Suprapubic skin (tissue), 4 donors: Measurements from ENCODE around the gene MEF2C. TPM values are rescaled to one million over a fixed set of nuclear protein-coding genes. Genes with fewer than 3 reads are reported as not detected.

Experiments
- DNase-seq, 2 donors: peaks; one replicate each; pipeline ENCODE4 v3.0.0-alpha.2; 2019; ENCODE audit warnings: low spot score in 2 of 2
- H3K27ac ChIP-seq: fragments of 200-600 bp; sonication (generic); one replicate; pipeline ENCODE4 v1.5.1; 2019
- H3K27me3 ChIP-seq: fragments of 200-600 bp; sonication (generic); one replicate; pipeline ENCODE4 v1.5.1; 2019
- H3K36me3 ChIP-seq: fragments of 200-600 bp; sonication (generic); one replicate; pipeline ENCODE4 v1.5.1; 2019
- H3K4me1 ChIP-seq: fragments of 200-600 bp; sonication (generic); one replicate; pipeline ENCODE4 v1.5.1; 2019
- H3K4me3 ChIP-seq: fragments of 200-600 bp; sonication (generic); one replicate; pipeline ENCODE4 v1.5.1; 2019; ENCODE audit warnings: mild to moderate bottlenecking
- H3K9me3 ChIP-seq: fragments of 200-600 bp; sonication (generic); one replicate; pipeline ENCODE4 v1.5.1; 2019
- CTCF ChIP-seq, 2 donors: fragments of 200-600 bp in 1 of 2; fragments of 450-650 bp in 1 of 2; sonication (generic) in 1 of 2; IDR thresholded peaks; one replicate each; pipeline ENCODE4 v1.5.1; 2016 to 2019; ENCODE audit warnings: antibody characterized with exemption in 2 of 2, mild to moderate bottlenecking in 1 of 2, moderate library complexity in 1 of 2
- EP300 ChIP-seq: sonication (generic); formaldehyde crosslinking; IDR thresholded peaks from one replicate; pipeline ENCODE4 v1.6.1; 2017; ENCODE audit warnings: antibody characterized with exemption
- POLR2A ChIP-seq, 2 donors: fragments of 450-650 bp; IDR thresholded peaks; one replicate each; pipeline ENCODE4 v1.6.1; 2017; ENCODE audit warnings: antibody characterized with exemption in 2 of 2, mild to moderate bottlenecking in 2 of 2, moderate library complexity in 2 of 2
- POLR2AphosphoS5 ChIP-seq, 3 donors: sonication (generic); formaldehyde crosslinking; IDR thresholded peaks; one replicate each; pipeline ENCODE4 v1.6.1; 2017; ENCODE audit warnings: antibody characterized with exemption in 3 of 3
- WGBS: methylation state at CpG from one replicate; pipeline ENCODE4 v1.1.5; 2018; 5-methylcytosine and 5-hydroxymethylcytosine counted together
- total RNA-seq, 4 donors: library from RNA; depleted of rRNA; stranded (reverse); fragments of >200 nt; gene quantifications; one replicate each; pipeline ENCODE4 v1.1.0, GENCODE V29; 2016

MEF2C gene
- total RNA-seq, 4 donors from 2014 or later: 5.9 to 15.9 (median 10.1) TPM

GRCh38 chr5:88676637-88677375 lies 206.2 kb downstream of the MEF2C start:
- H3K36me3 ChIP-seq: no peaks in the 10 kb centered on the region
- H3K27ac ChIP-seq: no peak overlapping the region
- H3K4me3 ChIP-seq: no peak overlapping the region
- no peak for TF ChIP-seq POLR2AphosphoS5 (IDR thresholded peaks at IDR 0.05)
- no peak for TF ChIP-seq POLR2A (IDR thresholded peaks at IDR 0.05)
- no peak for TF ChIP-seq CTCF (IDR thresholded peaks at IDR 0.05)
- TF ChIP-seq EP300: no peak
- peaks cover 100% of the 10 kb centered on the region for H3K27me3 ChIP-seq
- WGBS: 34% methylated on average over 8 of the region's 8 CpGs
- H3K4me1 ChIP-seq: peaks cover 43% of the 10 kb centered on the region
- no peak for DNase-seq
- H3K9me3 ChIP-seq: no peaks in the 10 kb centered on the region

GRCh38 chr5:88675708-88676636 lies 207.0 kb downstream of the MEF2C start:
- Histone ChIP-seq H3K4me1 (peaks cover 43% of the 10 kb centered on the region), H3K4me3 (peak overlapping the region; percentile 55), H3K9me3 (no peaks in the 10 kb centered on the region), H3K27ac (no peak overlapping the region), H3K27me3 (peaks cover 100% of the 10 kb centered on the region), H3K36me3 (no peaks in the 10 kb centered on the region)
- TF ChIP-seq POLR2AphosphoS5 (IDR thresholded peaks at IDR 0.05): no peak
- no peak for TF ChIP-seq EP300
- TF ChIP-seq CTCF (IDR thresholded peaks at IDR 0.05): no peak
- no peak for TF ChIP-seq POLR2A (IDR thresholded peaks at IDR 0.05)
- 4% methylated on average over 54 of the region's 54 CpGs for WGBS
- no peak for DNase-seq

- no peak for DNase-seq
- no peak for TF ChIP-seq CTCF (IDR thresholded peaks at IDR 0.05)
- no peak for TF ChIP-seq POLR2A (IDR thresholded peaks at IDR 0.05)
- Histone ChIP-seq H3K27me3 (peaks cover 100% of the 10 kb centered on the region), H3K27ac (no peak overlapping the region), H3K4me3 (peak overlapping the region; percentile 55), H3K4me1 (peaks cover 38% of the 10 kb centered on the region), H3K36me3 (no peaks in the 10 kb centered on the region), H3K9me3 (no peaks in the 10 kb centered on the region)
- 11% methylated on average over 18 of the region's 19 CpGs for WGBS
Observed at GRCh38 chr5:88675168-88675707, 207.7 kb downstream of the MEF2C start.

GRCh38 chr5:88674356-88675167 lies 208.4 kb downstream of the MEF2C start:
- no peak for DNase-seq
- 2% methylated on average over 15 of the region's 78 CpGs for WGBS
- TF ChIP-seq EP300 (no peak), POLR2AphosphoS5 (IDR thresholded peaks at IDR 0.05) (no peak), CTCF (IDR thresholded peaks at IDR 0.05) (no peak), POLR2A (IDR thresholded peaks at IDR 0.05) (no peak)
- Histone ChIP-seq H3K27me3 (peaks cover 100% of the 10 kb centered on the region), H3K36me3 (no peaks in the 10 kb centered on the region), H3K4me3 (peak overlapping the region; percentile 55), H3K9me3 (no peaks in the 10 kb centered on the region), H3K4me1 (peaks cover 32% of the 10 kb centered on the region), H3K27ac (no peak overlapping the region)
